Fibroblast of lung (primary cell): ENCODE results near the gene MILR1.

Source experiments
- EZH2 ChIP-seq: IDR thresholded peaks from 2 replicates; pipeline ENCODE4 v1.5.1; 2012; ENCODE audit warnings: low read length, control low read depth, mild to moderate bottlenecking; ENCODE audit errors: missing control alignments
- TF ChIP-seq, protein P1 (sequence below), 2 donors: IDR thresholded peaks in 1 of 2; conservative IDR thresholded peaks in 1 of 2; 1 replicate in 1 of 2; 2 replicates in 1 of 2; pipeline ENCODE4 v1.5.1; 2011 to 2012; ENCODE audit warnings: low read length in 2 of 2, control low read depth in 1 of 2, inconsistent platforms in 1 of 2, low read depth in 1 of 2, mild to moderate bottlenecking in 1 of 2

DNA sequence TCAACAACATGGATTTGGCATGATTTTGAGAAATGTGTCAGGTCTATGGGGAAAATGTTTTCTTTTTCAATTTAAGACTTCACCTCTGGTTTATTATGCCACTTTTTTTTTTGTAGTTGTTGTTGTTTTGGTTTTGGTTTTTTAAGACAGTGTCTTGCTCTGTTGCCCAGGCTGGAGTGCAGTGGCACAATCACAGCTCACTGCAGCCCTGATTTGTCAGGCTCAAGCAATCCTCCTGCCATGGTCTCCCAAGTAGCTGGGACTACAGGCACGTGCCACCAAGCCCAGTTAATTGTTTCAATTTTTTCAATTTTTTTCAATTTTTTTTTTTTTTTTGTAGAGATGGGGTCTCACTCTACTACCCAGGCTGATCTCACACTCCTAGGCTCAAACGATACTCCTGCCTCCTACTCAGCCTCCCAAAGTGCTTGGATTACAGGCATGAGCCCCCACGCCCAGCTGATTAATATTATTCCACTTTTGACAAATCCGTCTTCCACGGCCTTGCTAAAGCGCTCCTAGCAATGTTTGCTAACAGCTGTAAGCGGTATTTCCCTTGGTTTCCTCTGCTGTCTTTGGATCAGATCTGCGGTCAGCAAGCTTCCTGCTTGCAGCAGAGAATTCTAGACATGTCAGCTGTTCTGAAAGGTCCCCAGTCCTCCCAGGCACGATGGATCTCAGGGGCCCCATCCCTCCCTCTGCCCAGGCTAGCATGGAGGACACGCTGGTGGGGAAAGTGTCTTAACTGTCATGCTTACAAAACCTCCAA is 7.0 kb upstream of the MILR1 start:
- TF ChIP-seq, protein P1, sequence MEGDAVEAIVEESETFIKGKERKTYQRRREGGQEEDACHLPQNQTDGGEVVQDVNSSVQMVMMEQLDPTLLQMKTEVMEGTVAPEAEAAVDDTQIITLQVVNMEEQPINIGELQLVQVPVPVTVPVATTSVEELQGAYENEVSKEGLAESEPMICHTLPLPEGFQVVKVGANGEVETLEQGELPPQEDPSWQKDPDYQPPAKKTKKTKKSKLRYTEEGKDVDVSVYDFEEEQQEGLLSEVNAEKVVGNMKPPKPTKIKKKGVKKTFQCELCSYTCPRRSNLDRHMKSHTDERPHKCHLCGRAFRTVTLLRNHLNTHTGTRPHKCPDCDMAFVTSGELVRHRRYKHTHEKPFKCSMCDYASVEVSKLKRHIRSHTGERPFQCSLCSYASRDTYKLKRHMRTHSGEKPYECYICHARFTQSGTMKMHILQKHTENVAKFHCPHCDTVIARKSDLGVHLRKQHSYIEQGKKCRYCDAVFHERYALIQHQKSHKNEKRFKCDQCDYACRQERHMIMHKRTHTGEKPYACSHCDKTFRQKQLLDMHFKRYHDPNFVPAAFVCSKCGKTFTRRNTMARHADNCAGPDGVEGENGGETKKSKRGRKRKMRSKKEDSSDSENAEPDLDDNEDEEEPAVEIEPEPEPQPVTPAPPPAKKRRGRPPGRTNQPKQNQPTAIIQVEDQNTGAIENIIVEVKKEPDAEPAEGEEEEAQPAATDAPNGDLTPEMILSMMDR (conservative IDR thresholded peaks at IDR 0.05 in 1 of 2, IDR thresholded peaks at IDR 0.05 in 1 of 2; ENCODE audit: low read depth in 1 of 2, low read length in 2 of 2), result no peak
- no peak for TF ChIP-seq EZH2
